Activated T-cell treated with anti-CD3 and anti-CD28 coated beads for 4 hours (primary cell): ENCODE measurements around the gene NPC1.

Source experiments
- DNase-seq: peaks from one replicate; pipeline ENCODE4 v3.0.0-alpha.2; 2020

Gene NPC1

GRCh38 chr18:23545247-23545789 is 41.0 kb downstream of the NPC1 start:
- no peak for DNase-seq

DNA sequence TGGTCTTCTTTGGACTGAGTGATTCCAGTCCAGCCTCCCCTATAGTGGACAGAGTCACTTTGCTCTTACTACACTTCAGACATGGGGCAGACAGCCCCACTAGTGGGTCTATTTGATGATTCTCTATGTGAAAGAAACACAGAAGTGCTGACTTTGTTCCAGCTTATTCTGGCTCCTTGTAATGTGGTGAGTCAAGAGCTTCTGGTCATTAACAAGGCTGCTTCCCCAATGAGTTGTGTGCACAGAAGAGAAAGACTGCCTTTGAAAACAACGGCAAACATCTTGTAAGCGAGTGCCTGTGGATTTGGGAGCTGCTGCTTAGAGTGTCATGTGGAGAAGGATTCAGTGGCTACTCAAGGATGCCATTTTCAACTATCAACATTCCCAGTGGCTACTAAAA is 43.8 kb downstream of the NPC1 start:
- no peak for DNase-seq

- DNase-seq, result no peak
Observed at GRCh38 chr18:23541349-23542093, 44.8 kb downstream of the NPC1 start.

- no peak for DNase-seq
Observed at GRCh38 chr18:23540867-23541266, 45.4 kb downstream of the NPC1 start.

- no peak for DNase-seq
Observed at GRCh38 chr18:23539911-23540525, 46.3 kb downstream of the NPC1 start.

GRCh38 chr18:23539296-23539695 is 47.0 kb downstream of the NPC1 start:
- no peak for DNase-seq

DNA sequence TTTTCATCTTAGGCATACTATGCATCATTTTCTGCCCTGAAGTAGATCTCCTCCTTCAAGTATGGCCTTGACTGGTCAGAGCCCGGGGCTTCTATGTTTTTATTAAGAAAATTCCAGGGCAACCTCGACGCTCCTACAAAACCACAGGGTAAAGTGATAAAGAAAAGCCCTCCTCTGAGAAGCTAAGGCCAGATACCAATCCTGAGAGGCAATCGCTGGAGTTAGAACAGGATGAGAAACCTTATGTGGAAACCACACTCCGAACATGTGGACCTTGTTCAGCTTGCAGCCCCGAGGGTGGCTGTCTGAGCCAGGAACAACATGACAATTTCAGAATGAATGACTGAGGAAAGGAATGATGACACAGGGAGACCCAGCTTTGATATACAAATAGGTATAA is 47.4 kb downstream of the NPC1 start:
- no peak for DNase-seq

GRCh38 chr18:23538001-23538400 is 48.3 kb downstream of the NPC1 start:
- DNase-seq, result no peak

DNA sequence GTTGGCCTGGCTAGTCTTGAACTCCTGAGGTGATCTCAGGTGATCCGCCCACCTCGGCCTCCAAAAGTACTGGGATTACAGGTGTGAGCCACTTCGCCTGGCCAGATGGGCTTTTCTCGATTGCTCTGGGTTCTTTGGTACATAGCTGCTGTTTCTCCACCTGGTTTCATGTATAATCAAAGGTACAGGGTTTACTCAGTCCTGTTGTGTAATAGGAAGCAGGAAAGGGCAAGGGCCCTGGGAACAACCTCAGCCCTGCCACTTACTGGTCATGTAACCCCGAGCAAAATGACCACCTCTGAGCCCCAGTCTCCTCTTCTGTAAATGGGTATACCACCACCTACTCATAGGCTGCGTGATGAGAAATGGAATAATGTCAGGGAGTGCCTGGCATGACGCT is 49.0 kb downstream of the NPC1 start:
- DNase-seq, result no peak

DNA sequence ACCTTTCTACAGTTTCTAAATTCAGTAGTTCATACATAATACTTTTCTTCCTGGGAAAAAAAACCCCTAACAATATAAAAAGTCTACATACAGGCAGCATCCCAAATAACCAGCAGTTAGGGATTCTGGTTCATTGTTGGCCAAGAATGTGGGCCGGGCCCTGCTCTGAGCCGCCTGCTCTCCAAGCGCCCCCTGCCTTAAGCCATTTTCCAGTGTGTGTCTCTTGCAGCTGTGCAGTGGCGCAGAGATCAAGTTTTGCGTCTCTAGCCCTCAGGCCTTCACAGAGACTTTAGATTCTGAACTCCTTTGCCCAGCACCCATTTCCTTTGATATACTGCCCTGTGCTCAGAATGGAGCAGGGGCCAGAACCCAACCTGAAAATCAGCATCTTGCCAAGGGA is 50.1 kb downstream of the NPC1 start:
- no peak for DNase-seq

DNA sequence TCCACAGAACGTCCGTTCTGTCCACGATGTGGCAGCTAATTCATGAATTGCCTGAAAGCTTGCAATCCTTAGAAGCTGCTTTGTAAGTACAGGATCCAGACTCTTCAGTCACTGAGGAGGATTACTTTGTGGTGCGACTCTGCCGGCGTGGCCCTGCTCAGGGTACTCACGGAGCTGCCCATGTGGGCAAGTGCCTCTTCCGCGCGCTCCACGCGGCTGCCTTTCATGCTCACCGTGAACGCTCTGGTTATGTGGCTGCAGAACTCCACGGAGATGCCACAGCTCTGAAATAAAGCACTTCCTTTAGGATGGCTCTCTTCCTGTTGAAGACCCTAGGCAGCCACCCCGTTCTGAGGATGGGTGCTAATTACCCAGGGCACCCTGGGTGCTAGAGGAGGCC is 52.0 kb downstream of the NPC1 start:
- no peak for DNase-seq

DNA sequence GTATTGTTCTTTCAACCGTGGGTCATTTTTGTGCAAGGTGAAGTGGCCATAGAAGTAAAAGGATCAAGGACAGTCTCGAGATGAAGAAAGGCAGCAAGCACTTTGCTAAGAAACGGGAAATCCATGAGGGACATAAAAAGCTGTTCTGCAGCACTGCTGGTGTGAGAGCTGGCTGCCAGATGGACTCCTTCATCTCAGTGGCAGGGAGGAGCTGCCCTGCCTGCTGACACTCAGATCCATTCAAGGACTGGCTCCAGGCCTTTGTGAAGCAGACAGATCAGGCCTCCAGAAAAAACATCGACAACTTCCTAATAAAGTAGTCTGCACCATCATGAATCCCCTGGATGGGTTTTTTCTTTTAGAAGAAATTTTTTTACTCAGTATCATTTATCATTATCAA is 53.5 kb downstream of the NPC1 start:
- no peak for DNase-seq

- DNase-seq, result no peak
Observed at GRCh38 chr18:23531912-23532311, 54.4 kb downstream of the NPC1 start.

GRCh38 chr18:23530195-23530594 is 56.1 kb downstream of the NPC1 start:
- DNase-seq, result no peak

DNA sequence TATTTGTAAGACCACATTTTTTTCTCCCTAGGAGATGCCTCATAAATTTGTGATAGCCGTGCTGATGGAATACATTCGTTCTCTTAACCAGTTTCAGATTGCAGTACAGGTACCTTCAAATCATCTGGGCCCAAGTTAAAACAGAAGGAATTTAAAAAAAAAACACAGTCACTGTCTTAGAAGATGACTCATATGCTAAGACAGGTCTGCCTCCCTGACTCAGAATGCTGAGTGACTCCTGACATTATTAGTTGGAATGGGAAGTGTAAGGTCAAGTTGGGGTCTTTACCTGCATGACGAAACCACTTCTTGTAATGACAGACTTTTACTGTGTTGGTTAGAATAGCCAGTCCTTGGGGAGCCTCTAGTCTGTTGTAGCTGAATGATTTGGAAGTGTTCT is 56.7 kb downstream of the NPC1 start:
- no peak for DNase-seq

DNA sequence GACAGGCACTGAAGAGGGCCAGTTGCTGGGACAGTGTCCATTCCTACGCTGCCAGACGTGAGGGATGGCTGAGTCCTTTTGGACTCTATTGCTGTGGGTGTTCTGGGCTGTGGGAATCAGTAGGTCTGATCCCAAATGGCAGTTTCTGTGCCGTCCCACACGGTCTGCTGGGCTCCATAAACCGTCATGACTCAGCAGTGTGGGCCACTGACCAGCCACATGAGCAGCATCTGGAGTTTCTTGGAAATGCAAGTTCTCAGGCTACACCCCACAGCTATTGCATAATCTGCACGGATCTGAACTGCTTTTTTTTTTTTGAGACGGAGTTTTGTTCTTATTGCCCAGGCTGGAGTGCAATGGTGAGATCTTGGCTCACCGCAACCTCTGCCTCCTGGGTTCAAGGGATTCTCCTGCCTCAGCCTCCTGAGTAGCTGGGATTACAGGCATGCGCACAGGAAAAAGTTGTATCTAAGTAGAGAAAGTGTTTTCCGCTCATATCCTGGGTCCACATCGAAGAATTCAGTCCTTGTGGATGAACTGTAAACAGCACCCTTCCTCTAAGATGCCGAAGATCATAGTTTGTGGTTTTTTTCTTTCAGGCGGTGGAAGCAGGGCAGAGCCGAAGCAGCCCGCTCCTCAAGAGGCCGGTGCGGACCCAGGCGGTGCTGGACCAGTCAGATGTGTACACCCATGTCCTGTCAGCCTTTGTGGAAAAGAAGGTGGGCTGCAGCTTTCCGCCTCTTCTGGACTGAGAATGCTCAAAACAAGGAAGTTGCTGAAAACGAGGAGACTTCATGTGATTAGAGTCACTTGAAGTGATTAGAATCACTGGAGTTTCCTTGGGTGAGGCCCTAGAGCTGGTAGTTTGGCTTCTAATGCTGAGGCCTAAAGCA is 57.5 kb downstream of the NPC1 start:
- DNase-seq, result no peak

DNA sequence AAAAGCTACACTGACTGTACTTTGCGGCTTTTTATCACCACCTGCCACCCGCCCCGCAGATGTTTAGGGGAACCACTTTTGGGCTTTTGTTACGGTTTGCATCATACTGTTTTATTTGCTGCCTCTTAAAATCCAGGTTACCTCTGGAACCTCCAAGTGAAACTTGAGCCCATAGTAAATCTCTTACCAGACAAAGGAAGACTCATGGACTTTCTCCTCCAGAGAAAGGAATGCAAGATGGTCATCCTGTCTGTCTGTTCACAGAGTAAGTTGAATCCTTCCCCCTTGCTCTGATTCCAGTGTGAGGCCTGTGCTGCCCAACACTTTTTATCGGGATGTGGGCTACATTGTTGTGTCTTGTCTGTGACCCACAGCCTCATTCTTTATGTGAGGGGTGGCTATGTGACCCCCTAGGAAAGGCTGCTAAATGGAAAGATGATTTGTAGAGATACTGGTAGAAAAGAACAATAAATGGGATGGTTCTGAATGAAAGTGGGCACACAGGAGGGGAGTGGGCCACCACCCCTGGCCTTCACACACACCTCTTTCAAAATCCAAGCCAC is 59.7 kb downstream of the NPC1 start:
- no peak for DNase-seq

GRCh38 chr18:23524213-23524707 is 62.0 kb downstream of the NPC1 start:
- no peak for DNase-seq

DNA sequence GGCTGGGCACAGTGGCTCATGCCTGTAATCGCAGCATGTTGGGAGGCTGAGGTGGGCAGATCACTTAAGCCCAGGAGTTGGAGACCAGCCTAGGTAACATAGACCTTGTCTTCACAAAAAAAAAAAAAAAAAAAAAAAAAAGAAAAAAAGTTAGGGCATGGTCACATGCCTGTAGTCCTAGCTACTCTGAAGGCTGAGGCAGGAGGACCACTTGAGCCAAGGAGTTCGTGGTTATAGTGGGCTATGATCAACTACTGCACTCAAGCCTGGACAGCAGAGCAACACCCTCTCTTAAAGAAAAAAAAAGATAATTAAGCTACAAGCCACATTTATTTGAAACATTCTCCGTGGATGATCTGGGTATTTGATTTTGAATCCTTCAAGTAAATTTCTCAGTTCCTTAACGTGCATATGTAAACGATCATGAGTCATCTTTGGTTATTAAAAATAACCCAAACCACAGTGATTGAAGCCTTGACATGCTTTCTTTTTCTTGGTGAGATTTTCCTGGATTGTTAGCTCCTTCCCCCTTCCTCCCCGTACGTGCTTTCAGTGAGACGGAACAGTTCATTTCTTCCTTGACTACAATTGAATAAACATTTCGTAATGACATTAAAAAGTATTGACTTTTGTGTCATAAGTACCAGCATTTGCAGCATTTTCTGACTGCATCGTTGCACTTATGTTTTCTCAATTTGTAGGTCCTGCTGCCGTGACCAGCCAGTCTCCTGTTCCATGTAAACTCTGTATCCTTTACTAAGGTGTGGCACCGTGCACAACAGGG is 62.7 kb downstream of the NPC1 start:
- no peak for DNase-seq

GRCh38 chr18:23521907-23522306 is 64.4 kb downstream of the NPC1 start:
- no peak for DNase-seq

DNA sequence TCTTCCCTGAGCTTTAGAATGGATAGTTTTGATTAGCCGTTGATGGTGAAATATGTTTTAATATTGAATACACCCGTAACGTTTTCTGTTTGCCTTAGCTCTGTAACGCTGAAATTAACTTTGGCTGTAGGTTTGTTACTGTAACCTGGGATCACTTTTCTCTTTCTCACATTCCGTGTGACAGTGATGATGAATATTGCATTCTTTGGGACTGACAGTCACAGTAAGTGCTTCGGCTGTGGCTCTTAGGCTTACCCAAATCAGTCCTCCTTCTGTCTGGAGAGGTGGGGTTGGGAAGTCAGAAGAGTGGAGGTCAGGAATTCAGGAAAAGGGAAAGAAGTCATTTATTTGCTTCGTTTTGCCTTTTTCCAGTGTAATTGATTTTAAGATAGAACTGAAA is 65.0 kb downstream of the NPC1 start:
- DNase-seq, result no peak

GRCh38 chr18:23519734-23520133 is 66.6 kb downstream of the NPC1 start:
- no peak for DNase-seq
